Activated CD8-positive, alpha-beta memory T cell treated with anti-CD3 and anti-CD28 coated beads for 48 hours (primary cell): ENCODE measurements around the gene C4orf50.

ENCODE experiments used
- DNase-seq, 3 experiments: peaks; one replicate each; pipeline ENCODE4 v3.0.0-alpha.2; 2020; ENCODE audit warnings: low read depth in 2 of 3, low spot score in 2 of 3

The C4orf50 gene

GRCh38 chr4:5894266-5894665 lies 124.0 kb downstream of the C4orf50 start:
- no peak for DNase-seq

- DNase-seq, result no peak
Observed at GRCh38 chr4:5893591-5893990, 124.6 kb downstream of the C4orf50 start.

GRCh38 chr4:5893004-5893580 lies 125.1 kb downstream of the C4orf50 start, which contains the start of gene CRMP1:
CRMP1 (minus strand) TSS chr4:5893086; CDS start chr4:5892969, 117 bp downstream.
- no peak for DNase-seq

GRCh38 chr4:5892323-5893003 lies 125.8 kb downstream of the C4orf50 start:
- no peak for DNase-seq

GRCh38 chr4:5891563-5892322 lies 126.5 kb downstream of the C4orf50 start:
- DNase-seq, result no peak

- no peak for DNase-seq
Observed at GRCh38 chr4:5890063-5890727, 128.0 kb downstream of the C4orf50 start.

DNA sequence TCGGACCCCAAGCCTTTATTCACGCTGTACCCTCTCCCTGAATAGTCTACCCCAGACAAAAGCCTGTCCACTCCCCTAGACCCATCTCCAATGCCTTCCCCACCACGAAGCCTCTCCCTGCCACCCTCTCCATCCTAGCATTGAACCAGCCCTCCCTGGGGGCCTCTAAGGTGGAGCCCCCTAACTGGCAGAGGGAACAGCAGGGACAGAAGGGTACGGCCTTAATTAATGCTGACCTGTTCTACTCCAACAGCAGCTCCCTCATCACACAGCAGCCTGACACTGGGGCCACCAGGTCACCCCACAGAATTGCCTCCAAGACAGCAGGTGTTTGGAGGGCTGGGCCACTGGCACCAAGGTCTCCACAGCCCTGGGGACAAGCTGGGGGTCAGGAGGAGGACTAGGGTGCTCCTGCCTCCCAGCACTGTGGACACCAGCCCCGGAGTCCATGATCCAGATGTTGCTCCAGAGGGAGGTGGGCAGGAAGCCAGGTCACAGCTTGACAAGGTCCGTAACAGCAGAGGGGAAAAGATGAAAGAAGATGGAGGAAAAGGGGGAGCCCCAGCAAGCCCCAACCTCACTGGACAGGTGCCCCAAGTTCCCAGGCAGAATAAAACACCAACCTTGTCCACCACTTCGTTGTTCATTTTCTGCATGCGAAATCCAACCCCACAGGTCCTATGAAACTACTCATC lies 129.1 kb downstream of the C4orf50 start:
- no peak for DNase-seq

- DNase-seq, result no peak
Observed at GRCh38 chr4:5888222-5889001, 129.8 kb downstream of the C4orf50 start.

- no peak for DNase-seq
Observed at GRCh38 chr4:5887361-5888221, 130.6 kb downstream of the C4orf50 start.

DNA sequence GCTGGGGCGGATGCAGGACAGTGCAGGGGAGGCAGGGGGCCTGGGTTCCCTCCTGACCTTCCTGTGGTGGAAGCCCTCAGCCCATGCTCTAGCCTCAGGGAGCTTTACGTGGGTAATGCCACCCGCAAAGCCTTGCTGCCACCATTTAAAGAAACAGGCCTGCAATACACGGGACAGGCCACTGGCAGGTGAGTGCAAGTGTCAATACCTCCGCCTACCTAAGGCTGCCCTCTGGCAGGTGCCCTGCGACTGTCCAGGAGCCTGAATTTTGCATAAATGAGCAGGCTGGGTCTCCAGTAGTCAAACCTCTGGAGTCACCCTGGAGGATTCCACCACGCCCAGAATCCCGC lies 131.2 kb downstream of the C4orf50 start:
- DNase-seq, result no peak

DNA sequence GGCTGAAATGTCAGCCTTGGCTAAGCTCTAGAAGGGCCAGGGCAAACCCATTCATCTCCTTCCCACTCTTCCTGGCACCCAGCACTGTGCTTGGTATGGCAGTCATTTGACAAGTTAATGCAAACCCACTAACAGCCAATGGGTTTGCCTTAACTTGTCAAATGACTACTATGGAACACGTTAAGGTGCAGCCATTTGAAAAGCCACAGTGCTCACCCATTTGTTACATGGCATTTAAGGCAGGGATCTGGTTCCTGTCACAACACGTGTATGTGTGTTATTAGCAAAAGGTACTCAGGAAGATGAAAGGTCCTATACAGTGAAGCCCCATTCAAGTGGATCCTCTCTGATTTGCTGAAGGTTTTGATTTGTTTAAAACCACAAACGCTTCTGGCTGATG lies 132.5 kb downstream of the C4orf50 start:
- no peak for DNase-seq

DNA sequence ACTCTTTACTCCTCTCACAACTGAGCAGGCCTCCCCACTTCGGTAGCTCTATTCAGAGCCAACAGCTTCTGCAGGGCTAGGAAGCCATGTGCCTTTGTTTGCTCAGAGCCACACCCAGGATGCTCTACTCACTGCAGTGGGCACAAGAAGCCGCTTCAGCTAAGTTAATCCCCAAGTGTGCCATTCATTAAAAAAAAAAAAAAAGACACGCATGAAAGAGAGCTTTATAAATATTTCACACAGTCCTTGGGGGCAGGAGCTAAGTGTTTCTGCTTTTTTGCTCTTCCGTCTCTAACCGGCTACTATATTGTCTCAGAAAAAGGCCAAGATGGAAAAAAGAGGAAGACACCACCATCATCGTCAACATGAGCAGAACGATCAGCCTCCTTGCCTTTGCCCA lies 133.4 kb downstream of the C4orf50 start:
- DNase-seq, result no peak

DNA sequence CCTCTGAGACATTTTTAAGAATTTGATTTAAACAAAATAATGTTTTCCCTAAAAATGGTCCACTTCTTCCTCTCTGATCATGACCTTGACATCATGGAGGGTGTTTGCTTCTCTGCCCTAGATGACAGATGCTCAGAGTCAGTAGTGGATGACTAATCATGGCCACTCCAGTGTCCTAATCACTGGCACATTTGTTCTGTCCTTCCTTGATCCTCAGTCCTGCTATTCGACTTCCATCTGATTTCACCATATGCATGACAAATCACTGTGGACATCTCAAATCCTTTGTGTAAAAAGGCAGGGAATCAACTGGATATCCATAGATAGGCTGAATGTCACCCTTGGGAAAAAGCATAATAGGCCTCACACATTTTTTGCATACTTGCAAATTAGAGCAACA lies 134.3 kb downstream of the C4orf50 start:
- no peak for DNase-seq

DNA sequence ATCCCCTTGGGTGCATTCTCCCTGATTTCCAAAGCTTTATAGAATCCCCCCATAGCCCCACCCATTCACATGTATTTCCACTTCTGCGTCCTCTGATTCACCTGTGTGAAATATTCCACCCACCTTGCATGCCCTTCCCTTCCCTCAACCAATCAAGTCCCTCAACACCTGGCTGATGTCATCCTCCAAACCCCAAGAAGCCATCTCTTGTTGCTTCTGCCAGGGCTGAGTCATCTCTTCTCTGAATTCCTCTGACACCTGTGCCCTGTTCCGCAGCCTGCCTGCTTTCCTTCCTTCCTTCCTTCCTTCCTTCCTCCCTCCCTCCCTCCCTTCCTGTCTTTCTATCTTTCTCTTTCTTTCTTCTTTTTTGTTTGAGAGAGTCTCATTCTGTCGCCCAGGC lies 135.3 kb downstream of the C4orf50 start:
- no peak for DNase-seq

DNA sequence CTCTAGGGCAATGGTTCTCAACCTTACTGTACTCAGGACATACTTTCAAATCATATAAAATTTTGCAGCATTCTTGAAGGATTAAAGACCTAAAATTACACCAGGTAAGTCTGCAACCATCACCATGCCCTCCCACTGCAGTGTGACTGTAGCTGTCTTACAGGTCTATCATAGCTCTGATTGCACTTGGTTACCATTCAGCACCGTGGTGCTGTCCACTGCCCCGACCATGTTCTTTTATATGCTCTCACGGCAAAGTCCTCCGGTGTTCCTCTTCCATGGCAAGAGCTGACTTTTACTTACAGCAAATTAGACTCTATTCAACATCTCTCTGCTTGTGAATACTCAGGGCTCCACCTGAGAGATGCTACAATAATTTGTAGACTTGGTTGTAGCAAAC lies 136.9 kb downstream of the C4orf50 start:
- no peak for DNase-seq

- DNase-seq, result no peak
Observed at GRCh38 chr4:5878359-5878758, 139.9 kb downstream of the C4orf50 start.

GRCh38 chr4:5877392-5877791 lies 140.8 kb downstream of the C4orf50 start:
- DNase-seq, result no peak

DNA sequence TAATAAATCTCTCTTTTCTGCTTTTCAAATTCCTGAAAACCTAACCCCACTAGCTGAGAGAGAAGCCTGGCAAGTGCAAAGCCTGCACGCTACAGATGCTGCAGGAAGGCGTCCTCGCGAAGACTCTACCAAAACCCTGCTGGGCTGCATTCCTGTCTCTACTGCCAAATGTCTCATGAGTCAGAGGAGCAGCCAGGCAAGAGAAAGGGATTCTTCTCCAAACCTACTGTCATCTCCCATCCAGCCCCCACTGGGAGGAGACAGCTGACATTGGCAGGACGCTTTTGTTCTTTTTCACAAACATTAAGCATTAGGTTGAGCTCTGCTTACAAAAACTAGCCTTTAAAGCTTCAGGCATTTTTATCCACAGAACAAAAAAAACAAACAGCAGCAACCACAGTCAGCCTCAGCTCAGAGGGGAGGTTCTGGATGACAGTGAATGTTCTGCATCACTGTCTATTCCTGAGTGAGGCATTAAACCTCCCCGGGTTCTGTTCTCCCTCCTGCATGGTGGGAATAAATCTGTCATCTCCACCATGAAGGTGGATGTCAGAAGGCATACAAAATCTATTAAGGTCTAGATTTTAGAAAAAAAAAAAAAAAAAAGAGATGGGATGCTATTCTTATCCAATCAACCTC lies 143.3 kb downstream of the C4orf50 start:
- DNase-seq, result no peak

GRCh38 chr4:5870701-5871100 lies 147.5 kb downstream of the C4orf50 start:
- DNase-seq, result no peak
